Psoas muscle (tissue), 8 donors: ENCODE data around the gene KLF6. TPM values are rescaled to one million over a fixed set of nuclear protein-coding genes. Genes with fewer than 3 reads are reported as not detected.

ENCODE experiments used
- ATAC-seq, 4 donors: fragments of 200-7000 bp; cut with Tn5 transposase; one replicate each; pipeline ENCODE4 v1.9.1; 2020; ENCODE audit warnings: moderate library complexity in 3 of 4, mild to moderate bottlenecking in 2 of 4
- DNase-seq, 2 donors: peaks; one replicate each; pipeline ENCODE4 v3.0.0-alpha.2; 2020
- H3K27ac ChIP-seq: fragments of 200-600 bp; one replicate; pipeline ENCODE4 v1.8.0; 2022
- H3K27me3 ChIP-seq, 3 donors: fragments of 200-600 bp in 1 of 3; one replicate each; pipeline versions ENCODE4 v1.6.1 to v1.8.0; 2013 to 2022; ENCODE audit warnings: low read length in 2 of 3, mild to moderate bottlenecking in 2 of 3, moderate library complexity in 1 of 3; ENCODE audit not compliant: insufficient read depth in 3 of 3
- H3K36me3 ChIP-seq, 2 donors: fragments of 200-600 bp in 1 of 2; one replicate each; pipeline versions ENCODE4 v1.6.1 to v1.8.0; 2013 to 2022; ENCODE audit warnings: low read depth in 1 of 2, mild to moderate bottlenecking in 1 of 2, moderate library complexity in 1 of 2; ENCODE audit not compliant: insufficient read depth in 1 of 2
- H3K4me1 ChIP-seq: fragments of 200-600 bp; one replicate; pipeline ENCODE4 v1.8.0; 2022
- H3K4me3 ChIP-seq: fragments of 200-600 bp; one replicate; pipeline ENCODE4 v1.8.0; 2022; ENCODE audit warnings: mild to moderate bottlenecking
- H3K9me3 ChIP-seq: fragments of 200-600 bp; one replicate; pipeline ENCODE4 v1.8.0; 2022
- CTCF ChIP-seq: fragments of 200-600 bp; IDR thresholded peaks from one replicate; pipeline ENCODE4 v1.8.0; 2022; ENCODE audit warnings: antibody characterized with exemption
- WGBS, 3 donors: extraction: QIAGEN DNeasy Blood & Tissue Kit; methylation state at CpG; one replicate each; pipeline versions ENCODE4 v1.1.6 to v1.1.7; 2013; 5-methylcytosine and 5-hydroxymethylcytosine counted together
- intact Hi-C, 2 donors: fragments of 100-400 bp; cut with DNase I; formaldehyde crosslinking; loops; one replicate each; pipeline versions ENCODE4 v1.11.0 to v1.14.2; 2022
- polyA plus RNA-seq, 3 donors: library from polyadenylated mRNA; stranded (reverse); fragments of 200-250 nt; gene quantifications; one replicate each; pipeline ENCODE4 v1.2.3, GENCODE V29; 2013
- total RNA-seq, 4 donors: library from RNA; stranded (reverse); fragmentation: NEBNext Ultra II Directional in 2 of 4; extraction: Animal tissue kit (Norgen Biotek cat#: 25700) in 2 of 4; gene quantifications; one replicate each; pipeline versions ENCODE4 v1.2.1 to v1.2.4, GENCODE V29; 2021 to 2023
- donor health status: healthy with polysubstance abuse.
- donor health status: DM: no; HTN: no; CAD: no; lungs with moderate emphysema.
- donor health status: Bipolar disorder and iron deficiency.
- donor health status: healthy.
- donor health status: DM: yes; HTN: yes; CAD: no.
- donor health status: DM: no; HTN: no; CAD: no.
- donor health status: DM: no; HTN: no; CAD: no.
- donor health status: DM: yes; HTN: yes; CAD: no.

The KLF6 gene
- total and polyA plus RNA-seq, 7 donors = 30.4 to 296 (median 135) TPM

GRCh38 chr10:3802526-3803265 lies 17.7 kb upstream of the KLF6 start:
- no peak for TF ChIP-seq CTCF
- Histone ChIP-seq H3K36me3 (no peaks in the 10 kb centered on the region), H3K9me3 (no peaks in the 10 kb centered on the region), H3K4me3 (peak overlapping the region; percentile 17), H3K27me3 (no peaks in the 10 kb centered on the region), H3K4me1 (peaks cover 46% of the 10 kb centered on the region), H3K27ac (peak overlapping the region; percentile 95)
- no peak for DNase-seq
- intact Hi-C loops = loop anchor here in 1 of 2 donors (2.0 kb wide), 1 partner anchor 16 kb away; no protein-coding TSS in a partner anchor
- no peak for ATAC-seq
- WGBS, 3 donors = 86 to 95% (median 86%) methylated on average over 8 of the region's 8 CpGs

DNA sequence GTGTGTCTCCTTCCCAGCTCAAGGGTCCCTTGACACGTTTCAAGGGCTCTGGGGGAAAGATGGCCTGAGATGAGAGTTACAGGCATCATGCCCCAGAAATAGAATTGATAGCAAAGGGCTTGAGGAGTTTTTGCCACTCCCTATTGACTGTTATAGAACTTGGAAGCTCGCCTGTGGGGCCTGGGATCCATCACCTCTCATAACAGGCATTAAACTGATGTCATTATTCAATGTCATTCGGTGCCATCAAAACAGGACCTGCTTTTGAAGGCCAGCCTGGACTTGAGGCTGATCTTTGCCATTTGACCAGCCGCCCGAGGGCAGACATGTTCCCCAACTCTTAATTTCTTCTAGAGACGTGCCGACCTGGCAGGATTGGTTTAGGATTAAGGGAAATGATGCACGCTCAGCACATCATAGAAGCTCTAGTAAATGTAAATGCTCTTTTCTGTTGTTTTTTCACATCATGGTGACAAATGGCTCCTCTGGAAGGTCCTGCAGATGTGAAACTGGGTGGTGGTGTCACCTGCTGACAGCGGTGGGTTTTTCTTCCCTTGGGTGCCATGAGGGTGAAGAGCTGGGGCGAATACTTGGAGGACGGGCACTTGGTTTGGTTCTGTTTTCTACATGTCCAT lies 16.7 kb upstream of the KLF6 start:
- Histone ChIP-seq H3K4me1 (peaks cover 36% of the 10 kb centered on the region), H3K9me3 (no peaks in the 10 kb centered on the region), H3K36me3 (no peaks in the 10 kb centered on the region), H3K27me3 (no peaks in the 10 kb centered on the region), H3K4me3 (no peak overlapping the region), H3K27ac (peak overlapping the region; percentile 18)
- no peak for DNase-seq
- WGBS, 3 donors = 88 to 95% (median 91%) methylated on average over 11 of the region's 11 CpGs
- intact Hi-C loops = loop anchor here in 1 of 2 donors (2.0 kb wide), 1 partner anchor 15 kb away; no protein-coding TSS in a partner anchor
- no peak for ATAC-seq
- no peak for TF ChIP-seq CTCF

GRCh38 chr10:3800586-3800985 lies 15.6 kb upstream of the KLF6 start:
- ATAC-seq = no peak
- no peaks in the 10 kb centered on the region for H3K9me3 ChIP-seq
- H3K4me1 ChIP-seq = peaks cover 25% of the 10 kb centered on the region
- no peaks in the 10 kb centered on the region for H3K27me3 ChIP-seq
- DNase-seq = no peak
- no peaks in the 10 kb centered on the region for H3K36me3 ChIP-seq
- TF ChIP-seq CTCF = no peak
- H3K27ac ChIP-seq = no peak overlapping the region
- WGBS, 3 donors = 90 to 95% (median 94%) methylated on average over 5 of the region's 5 CpGs
- intact Hi-C loops = no loop called here
- no peak overlapping the region for H3K4me3 ChIP-seq

- intact Hi-C loops = no loop called here
- DNase-seq (no peak), ATAC-seq (no peak)
- no peaks in the 10 kb centered on the region for H3K4me1 ChIP-seq
- TF ChIP-seq CTCF = no peak
- H3K9me3 ChIP-seq = no peaks in the 10 kb centered on the region
- H3K36me3 ChIP-seq = no peaks in the 10 kb centered on the region
- H3K27me3 ChIP-seq = no peaks in the 10 kb centered on the region
- H3K4me3 ChIP-seq = no peak overlapping the region
- no peak overlapping the region for H3K27ac ChIP-seq
- 0 to 100% (median 74%) methylated on average over 1 of the region's 1 CpG for WGBS, 3 donors
Measured at GRCh38 chr10:3797750-3798149, 12.7 kb upstream of the KLF6 start.
